ENCODE measurements around the gene SLC13A4. TPM values are rescaled to one million over a fixed set of nuclear protein-coding genes. Genes with fewer than 3 reads are reported as not detected.
A peak's percentile ranks its signal among the peaks of the same experiment; 100 is the strongest.

The SLC13A4 gene
- total RNA-seq, 1 donor from 2014 or later: 5.2 TPM

GRCh38 chr7:135758531-135758932 is 30.5 kb upstream of the SLC13A4 start:
- Mint-ChIP-seq H3K36me3 (peaks cover 3% of the 10 kb centered on the region), H3K27ac (peak overlapping the region; percentile 92), H3K4me1 (ENCODE audit: unreplicated experiment) (no peaks in the 10 kb centered on the region), H3K27me3 (peaks cover 3% of the 10 kb centered on the region), H3K4me3 (peak overlapping the region; percentile 77), H3K9me3 (peaks cover 10% of the 10 kb centered on the region)
- no peak for TF ChIP-seq CTCF (conservative IDR thresholded peaks at IDR 0.05)
- DNase-seq (ENCODE audit: extremely low spot score, unreplicated experiment): no peak

- Mint-ChIP-seq H3K4me3 (peak overlapping the region; percentile 33), H3K9me3 (peaks cover 11% of the 10 kb centered on the region), H3K36me3 (peaks cover 3% of the 10 kb centered on the region), H3K27ac (peak overlapping the region; percentile 92), H3K4me1 (ENCODE audit: unreplicated experiment) (no peaks in the 10 kb centered on the region), H3K27me3 (peaks cover 3% of the 10 kb centered on the region)
- no peak for DNase-seq (ENCODE audit: extremely low spot score, unreplicated experiment)
- no peak for TF ChIP-seq CTCF (conservative IDR thresholded peaks at IDR 0.05)
Measured at GRCh38 chr7:135757719-135758411, 29.9 kb upstream of the SLC13A4 start.

- H3K27ac Mint-ChIP-seq: no peak overlapping the region
- peaks cover 11% of the 10 kb centered on the region for H3K9me3 Mint-ChIP-seq
- H3K4me3 Mint-ChIP-seq: no peak overlapping the region
- H3K27me3 Mint-ChIP-seq: peaks cover 3% of the 10 kb centered on the region
- TF ChIP-seq CTCF (conservative IDR thresholded peaks at IDR 0.05): no peak
- H3K4me1 Mint-ChIP-seq (ENCODE audit: unreplicated experiment): no peaks in the 10 kb centered on the region
- H3K36me3 Mint-ChIP-seq: peaks cover 3% of the 10 kb centered on the region
- no peak for DNase-seq (ENCODE audit: extremely low spot score, unreplicated experiment)
Measured at GRCh38 chr7:135756191-135756590, 28.2 kb upstream of the SLC13A4 start.

GRCh38 chr7:135755351-135755753 is 27.4 kb upstream of the SLC13A4 start:
- TF ChIP-seq CTCF (conservative IDR thresholded peaks at IDR 0.05): no peak
- no peak overlapping the region for H3K27ac Mint-ChIP-seq
- DNase-seq (ENCODE audit: extremely low spot score, unreplicated experiment): no peak
- peaks cover 3% of the 10 kb centered on the region for H3K36me3 Mint-ChIP-seq
- peaks cover 11% of the 10 kb centered on the region for H3K9me3 Mint-ChIP-seq
- H3K4me3 Mint-ChIP-seq: no peak overlapping the region
- H3K4me1 Mint-ChIP-seq (ENCODE audit: unreplicated experiment): no peaks in the 10 kb centered on the region
- peaks cover 3% of the 10 kb centered on the region for H3K27me3 Mint-ChIP-seq

- peaks cover 3% of the 10 kb centered on the region for H3K27me3 Mint-ChIP-seq
- peaks cover 11% of the 10 kb centered on the region for H3K9me3 Mint-ChIP-seq
- H3K36me3 Mint-ChIP-seq: peaks cover 3% of the 10 kb centered on the region
- DNase-seq (ENCODE audit: extremely low spot score, unreplicated experiment): no peak
- H3K4me3 Mint-ChIP-seq: no peak overlapping the region
- no peak for TF ChIP-seq CTCF (conservative IDR thresholded peaks at IDR 0.05)
- H3K4me1 Mint-ChIP-seq (ENCODE audit: unreplicated experiment): no peaks in the 10 kb centered on the region
- peak overlapping the region; percentile 11 for H3K27ac Mint-ChIP-seq
Measured at GRCh38 chr7:135753616-135754413, 25.8 kb upstream of the SLC13A4 start.
